CD14-positive monocyte (primary cell): Measurements from ENCODE around the gene SCOC. TPM values are rescaled to one million over a fixed set of nuclear protein-coding genes. Genes with fewer than 3 reads are reported as not detected.

Source experiments
- DNase-seq, 3 donors: peaks; one replicate each; pipeline ENCODE4 v3.0.0-alpha.2; 2011 to 2022
- H2AFZ ChIP-seq: 2 replicates; pipeline ENCODE4 v1.6.0; 2012; ENCODE audit warnings: mild to moderate bottlenecking, low read depth, low read length, inconsistent platforms; ENCODE audit not compliant: insufficient read depth, poor library complexity, severe bottlenecking
- H3K27ac ChIP-seq, 2 donors: 1 replicate in 1 of 2; 2 replicates in 1 of 2; pipeline ENCODE4 v1.5.1; 2012 to 2013; ENCODE audit warnings: low read length in 2 of 2, control low read depth in 1 of 2, inconsistent platforms in 1 of 2, low read depth in 1 of 2, mild to moderate bottlenecking in 1 of 2
- H3K27me3 ChIP-seq, 2 donors: one replicate each; pipeline versions ENCODE4 v1.6.0 to v1.6.1; 2011 to 2013; ENCODE audit warnings: low read length in 2 of 2; ENCODE audit not compliant: control insufficient read depth in 2 of 2, insufficient read depth in 2 of 2
- H3K36me3 ChIP-seq, 2 donors: replicated peaks in 1 of 2; 1 replicate in 1 of 2; 2 replicates in 1 of 2; pipeline versions ENCODE4 v1.5.1 to v1.6.1; 2012 to 2013; ENCODE audit warnings: low read length in 2 of 2, control low read depth in 1 of 2, inconsistent platforms in 1 of 2, mild to moderate bottlenecking in 1 of 2; ENCODE audit not compliant: insufficient read depth in 2 of 2, control insufficient read depth in 1 of 2
- H3K4me1 ChIP-seq, 2 donors: 1 replicate in 1 of 2; 2 replicates in 1 of 2; pipeline versions ENCODE4 v1.5.1 to v1.6.1; 2012 to 2013; ENCODE audit warnings: low read length in 2 of 2, control low read depth in 1 of 2, inconsistent platforms in 1 of 2, mild to moderate bottlenecking in 1 of 2, moderate library complexity in 1 of 2; ENCODE audit not compliant: insufficient read depth in 2 of 2, control insufficient read depth in 1 of 2
- H3K4me2 ChIP-seq: replicated peaks from 2 replicates; pipeline ENCODE3; 2012; ENCODE audit warnings: low read length, moderate library complexity, mild to moderate bottlenecking; ENCODE audit not compliant: poor library complexity, severe bottlenecking; ENCODE audit errors: extremely low read depth
- H3K4me3 ChIP-seq, 3 experiments: fragments of 200-600 bp in 1 of 3; sonication (generic) in 1 of 3; replicated peaks in 1 of 3; 1 replicate in 2 of 3; 2 replicates in 1 of 3; pipeline ENCODE4 v1.5.1; 2011 to 2013; ENCODE audit warnings: low read length in 3 of 3, mild to moderate bottlenecking in 3 of 3, control low read depth in 2 of 3, low read depth in 2 of 3, inconsistent platforms in 1 of 3, moderate library complexity in 1 of 3
- H3K79me2 ChIP-seq: 2 replicates; pipeline ENCODE4 v1.6.0; 2012; ENCODE audit warnings: mild to moderate bottlenecking, control low read depth, inconsistent platforms, low read length, moderate library complexity; ENCODE audit not compliant: insufficient read depth
- H3K9ac ChIP-seq: 2 replicates; pipeline ENCODE4 v1.6.0; 2017; ENCODE audit warnings: low read length, mild to moderate bottlenecking; ENCODE audit not compliant: insufficient read depth, poor library complexity, severe bottlenecking
- H3K9me3 ChIP-seq, 2 donors: replicated peaks in 1 of 2; 1 replicate in 1 of 2; 2 replicates in 1 of 2; pipeline versions ENCODE4 v1.5.1 to v1.6.1; 2012 to 2013; ENCODE audit warnings: low read length in 2 of 2, control low read depth in 1 of 2; ENCODE audit not compliant: control insufficient read depth in 1 of 2, insufficient read depth in 1 of 2
- H4K20me1 ChIP-seq: 2 replicates; pipeline ENCODE4 v1.6.0; 2012; ENCODE audit warnings: mild to moderate bottlenecking, low read length, control low read depth, moderate library complexity; ENCODE audit not compliant: insufficient read depth
- H3K27ac Mint-ChIP-seq, 7 donors: one replicate each; pipeline ENCODE4 v1.8.0; 2020; ENCODE audit warnings: mild to moderate bottlenecking in 7 of 7, mixed read lengths in 7 of 7, moderate library complexity in 6 of 7, inconsistent platforms in 2 of 7
- H3K27me3 Mint-ChIP-seq, 3 donors: one replicate each; pipeline ENCODE4 v1.8.0; 2021 to 2022; ENCODE audit warnings: low read depth in 3 of 3, mild to moderate bottlenecking in 3 of 3, mixed read lengths in 3 of 3, moderate library complexity in 3 of 3, inconsistent platforms in 1 of 3
- H3K36me3 Mint-ChIP-seq, 2 donors: one replicate each; pipeline ENCODE4 v1.8.0; 2020; ENCODE audit warnings: mixed read lengths in 2 of 2, inconsistent platforms in 1 of 2, mild to moderate bottlenecking in 1 of 2
- H3K4me1 Mint-ChIP-seq: one replicate; pipeline ENCODE4 v1.8.0; 2020; ENCODE audit warnings: mild to moderate bottlenecking, mixed read lengths
- H3K4me3 Mint-ChIP-seq, 2 donors: one replicate each; pipeline ENCODE4 v1.8.0; 2020; ENCODE audit warnings: mild to moderate bottlenecking in 2 of 2, mixed read lengths in 2 of 2, moderate library complexity in 1 of 2
- H3K9me3 Mint-ChIP-seq, 7 donors: one replicate each; pipeline ENCODE4 v1.8.0; 2020 to 2022; ENCODE audit warnings: mixed read lengths in 7 of 7, mild to moderate bottlenecking in 6 of 7, moderate library complexity in 6 of 7, inconsistent platforms in 2 of 7
- CTCF ChIP-seq: fragments of 200-600 bp; IDR thresholded peaks from one replicate; pipeline ENCODE4 v1.8.0; 2022; ENCODE audit warnings: antibody characterized with exemption, mild to moderate bottlenecking
- WGBS: methylation state at CpG from one replicate; pipeline ENCODE4 v1.1.5; 2013; ENCODE audit warnings: missing lambda C conversion rate; ENCODE audit not compliant: insufficient coverage; 5-methylcytosine and 5-hydroxymethylcytosine counted together
- intact Hi-C, 2 donors: fragments of 100-400 bp; cut with micrococcal nuclease; formaldehyde crosslinking; loops; one replicate each; pipeline versions ENCODE4 v1.15.0 to v1.15.1; 2023
- polyA plus RNA-seq, 3 donors: library from polyadenylated mRNA; depleted of rRNA in 1 of 3; unstranded in 2 of 3; stranded (reverse) in 1 of 3; fragments of 300-500 nt in 2 of 3; fragments of >200 nt in 1 of 3; fragmentation: Illumina TruSeq in 2 of 3; gene quantifications; 1 replicate in 2 of 3; 2 replicates in 1 of 3; pipeline ENCODE4 v1.2.3, GENCODE V29; 2012 to 2021

Gene SCOC
- polyA plus RNA-seq, 3 donors = 5.3 to 22.6 (median 21.2) TPM

GRCh38 chr4:140344621-140345020 is 28.8 kb upstream of the SCOC start:
- intact Hi-C loops = no loop called here
- Histone ChIP-seq H3K9me3 (no peaks in the 10 kb centered on the region), H4K20me1 (no peaks in the 10 kb centered on the region), H3K79me2 (no peaks in the 10 kb centered on the region), H3K4me3 (no peak overlapping the region), H3K4me2 (no peak overlapping the region), H3K4me1 (no peaks in the 10 kb centered on the region), H3K9ac (no peak overlapping the region), H2AFZ (no peak overlapping the region), H3K27ac (no peak overlapping the region), H3K36me3 (no peaks in the 10 kb centered on the region), H3K27me3 (peaks cover 0 to 2% of the 10 kb centered on the region in 2 donors)
- H3K9me3 Mint-ChIP-seq = no peaks in the 10 kb centered on the region
- no peak overlapping the region for H3K27ac Mint-ChIP-seq
- TF ChIP-seq CTCF = no peak
- H3K4me3 Mint-ChIP-seq = no peak overlapping the region
- H3K4me1 Mint-ChIP-seq = peaks cover 6% of the 10 kb centered on the region
- peaks cover 0 to 9% (median 7%) of the 10 kb centered on the region in 3 donors for H3K27me3 Mint-ChIP-seq
- H3K36me3 Mint-ChIP-seq = no peaks in the 10 kb centered on the region
- WGBS = 94% methylated on average over 3 of the region's 9 CpGs
- no peak for DNase-seq

- no peaks in the 10 kb centered on the region for H3K4me1 ChIP-seq
- H3K9ac ChIP-seq = no peak overlapping the region
- H3K27me3 Mint-ChIP-seq = peaks cover 1 to 8% (median 7%) of the 10 kb centered on the region in 3 donors
- H3K79me2 ChIP-seq = no peaks in the 10 kb centered on the region
- H3K9me3 ChIP-seq = no peaks in the 10 kb centered on the region
- H3K36me3 Mint-ChIP-seq = no peaks in the 10 kb centered on the region
- H3K9me3 Mint-ChIP-seq = no peaks in the 10 kb centered on the region
- intact Hi-C loops = no loop called here
- H3K36me3 ChIP-seq = no peaks in the 10 kb centered on the region
- DNase-seq = no peak
- H3K27ac ChIP-seq = no peak overlapping the region
- no peaks in the 10 kb centered on the region for H4K20me1 ChIP-seq
- no peak for TF ChIP-seq CTCF
- no peak overlapping the region for H3K27ac Mint-ChIP-seq
- H3K4me2 ChIP-seq = no peak overlapping the region
- peaks cover 0 to 2% of the 10 kb centered on the region in 2 donors for H3K27me3 ChIP-seq
- H2AFZ ChIP-seq = no peak overlapping the region
- H3K4me1 Mint-ChIP-seq = peaks cover 6% of the 10 kb centered on the region
- H3K4me3 ChIP-seq = no peak overlapping the region
- 96% methylated on average over 4 of the region's 9 CpGs for WGBS
- H3K4me3 Mint-ChIP-seq = no peak overlapping the region
Observed at GRCh38 chr4:140346136-140346535, 27.3 kb upstream of the SCOC start.
